SK-N-MC (cell line): ENCODE measurements around the gene HYOU1.

Source experiments
- EZH2 ChIP-seq: fragments of 200-600 bp; sonication (generic); IDR thresholded peaks from one replicate; pipeline ENCODE4 v1.6.1; 2017; ENCODE audit warnings: antibody characterized with exemption
- FOXP2 ChIP-seq: optimal IDR thresholded peaks from 2 replicates; pipeline ENCODE3; 2011; ENCODE audit warnings: mild to moderate bottlenecking, moderate library complexity; ENCODE audit not compliant: insufficient read depth; ENCODE audit errors: extremely low read length, control extremely low read depth
- POLR2AphosphoS5 ChIP-seq: IDR thresholded peaks from 2 replicates; pipeline ENCODE4 v1.6.1; 2012; ENCODE audit warnings: mild to moderate bottlenecking, low read depth, low read length, borderline replicate concordance

DNA sequence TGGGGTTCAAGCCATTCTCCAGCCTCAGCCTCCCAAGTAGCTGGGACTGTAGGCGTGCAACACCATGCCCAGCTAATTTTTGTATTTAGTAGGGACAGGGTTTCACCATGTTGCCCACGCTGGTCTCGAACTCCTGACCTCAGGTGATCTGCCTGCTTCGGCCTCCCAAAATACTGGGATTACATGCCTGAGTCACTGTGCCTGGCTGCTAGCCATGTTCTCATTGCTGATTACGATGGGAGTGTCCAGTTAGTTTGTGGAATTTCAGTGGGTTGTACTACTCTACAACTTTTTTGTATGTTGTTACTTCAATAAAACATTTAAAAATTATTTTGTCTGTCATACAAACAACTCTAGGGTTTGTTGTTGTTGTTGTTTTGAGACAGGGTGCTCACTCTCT, 5.8 kb upstream of the HYOU1 start:
- TF ChIP-seq EZH2 (no peak), POLR2AphosphoS5 (no peak), FOXP2 (no peak)
